Adrenal gland (tissue), 12 donors: ENCODE data around the gene PRRC2B. TPM values are rescaled to one million over a fixed set of nuclear protein-coding genes. Genes with fewer than 3 reads are reported as not detected.

Experiments
- DNase-seq, 7 donors: peaks; one replicate each; pipeline ENCODE4 v3.0.0-alpha.2; 2019 to 2020
- H3K27ac ChIP-seq, 5 donors: fragments of 200-600 bp; sonication (generic) in 4 of 5; 1 replicate in 3 of 5; 2 replicates in 2 of 5; pipeline versions ENCODE4 v1.5.1 to v1.8.0; 2016 to 2020; ENCODE audit warnings: mild to moderate bottlenecking in 1 of 5
- H3K27me3 ChIP-seq: fragments of 200-600 bp; 2 replicates; pipeline ENCODE4 v1.8.0; 2021
- H3K36me3 ChIP-seq, 2 donors: fragments of 200-600 bp; replicated peaks in 1 of 2; 1 replicate in 1 of 2; 2 replicates in 1 of 2; pipeline versions ENCODE4 v1.5.1 to v1.8.0; 2018 to 2022
- H3K4me1 ChIP-seq, 2 donors: fragments of 200-600 bp; replicated peaks in 1 of 2; 1 replicate in 1 of 2; 2 replicates in 1 of 2; pipeline versions ENCODE4 v1.5.1 to v1.8.0; 2018 to 2021
- H3K4me3 ChIP-seq, 4 donors: fragments of 200-600 bp; sonication (generic) in 3 of 4; one replicate each; pipeline ENCODE4 v1.5.1; 2016 to 2018
- H3K9me3 ChIP-seq, 3 donors: fragments of 200-600 bp; sonication (generic) in 1 of 3; replicated peaks in 1 of 3; 1 replicate in 2 of 3; 2 replicates in 1 of 3; pipeline versions ENCODE4 v1.5.1 to v1.8.0; 2016 to 2021
- POLR2A ChIP-seq, 2 donors: fragments of 450-650 bp; IDR thresholded peaks; one replicate each; pipeline ENCODE4 v1.6.1; 2017; ENCODE audit warnings: antibody characterized with exemption in 2 of 2, mild to moderate bottlenecking in 2 of 2, moderate library complexity in 1 of 2
- whole genome bisulfite sequencing, 4 donors: extraction: QIAGEN DNeasy Blood & Tissue Kit in 2 of 4; methylation state at CpG; one replicate each; pipeline versions ENCODE4 v1.1.5 to v1.1.7; 2013 to 2017; 5-methylcytosine and 5-hydroxymethylcytosine counted together
- intact Hi-C, 2 donors: fragments of 100-400 bp; cut with DNase I; formaldehyde crosslinking; loops; one replicate each; pipeline versions ENCODE4 v1.14.1 to v1.15.0; 2022 to 2023
- polyA plus RNA-seq, 3 donors: library from polyadenylated mRNA; stranded (reverse); fragments of 200-250 nt in 2 of 3; fragments of 350-450 nt in 1 of 3; fragmentation: Illumina TruSeq in 1 of 3; extraction: RNeasy Lipid Tissue Mini Kit (QIAGEN cat#74804) in 1 of 3; gene quantifications; one replicate each; pipeline ENCODE4 v1.2.3, GENCODE V29; 2013 to 2014
- total RNA-seq, 9 donors: library from RNA; depleted of rRNA in 4 of 9; stranded (reverse); fragments of >200 nt in 4 of 9; fragments of 120-200 nt in 1 of 9; fragmentation: NEBNext Ultra II Directional in 1 of 9; extraction: Animal tissue kit (Norgen Biotek cat#: 25700) in 1 of 9; gene quantifications; one replicate each; pipeline versions ENCODE4 v1.1.0 to v1.2.4, GENCODE V29; 2013 to 2023
- TF ChIP-seq, protein P1 (sequence below), 6 experiments: fragments of 450-650 bp in 4 of 6; fragments of 200-600 bp in 2 of 6; sonication (generic) in 1 of 6; IDR thresholded peaks; 1 replicate in 5 of 6; 2 replicates in 1 of 6; pipeline versions ENCODE4 v1.5.1 to v1.8.0; 2016 to 2021; ENCODE audit warnings: antibody characterized with exemption in 6 of 6, mild to moderate bottlenecking in 2 of 6, moderate library complexity in 1 of 6
- donor health status: healthy with polysubstance abuse.
- donor health status: Bipolar disorder and iron deficiency.
- donor health status: DM: yes; HTN: yes; CAD: no.
- donor health status: DM: no; HTN: no; CAD: no.
- donor health status: DM: no; HTN: no; CAD: no.
- donor health status: DM: yes; HTN: yes; CAD: no.

The PRRC2B gene
- total and polyA plus RNA-seq, 12 donors: 42.3 to 255 (median 145) TPM

- intact Hi-C loops: no loop called here
- TF ChIP-seq, protein P1, sequence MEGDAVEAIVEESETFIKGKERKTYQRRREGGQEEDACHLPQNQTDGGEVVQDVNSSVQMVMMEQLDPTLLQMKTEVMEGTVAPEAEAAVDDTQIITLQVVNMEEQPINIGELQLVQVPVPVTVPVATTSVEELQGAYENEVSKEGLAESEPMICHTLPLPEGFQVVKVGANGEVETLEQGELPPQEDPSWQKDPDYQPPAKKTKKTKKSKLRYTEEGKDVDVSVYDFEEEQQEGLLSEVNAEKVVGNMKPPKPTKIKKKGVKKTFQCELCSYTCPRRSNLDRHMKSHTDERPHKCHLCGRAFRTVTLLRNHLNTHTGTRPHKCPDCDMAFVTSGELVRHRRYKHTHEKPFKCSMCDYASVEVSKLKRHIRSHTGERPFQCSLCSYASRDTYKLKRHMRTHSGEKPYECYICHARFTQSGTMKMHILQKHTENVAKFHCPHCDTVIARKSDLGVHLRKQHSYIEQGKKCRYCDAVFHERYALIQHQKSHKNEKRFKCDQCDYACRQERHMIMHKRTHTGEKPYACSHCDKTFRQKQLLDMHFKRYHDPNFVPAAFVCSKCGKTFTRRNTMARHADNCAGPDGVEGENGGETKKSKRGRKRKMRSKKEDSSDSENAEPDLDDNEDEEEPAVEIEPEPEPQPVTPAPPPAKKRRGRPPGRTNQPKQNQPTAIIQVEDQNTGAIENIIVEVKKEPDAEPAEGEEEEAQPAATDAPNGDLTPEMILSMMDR (IDR thresholded peaks at IDR 0.05): no peak
- TF ChIP-seq POLR2A (IDR thresholded peaks at IDR 0.05): no peak
- H3K36me3 ChIP-seq: peaks cover 0 to 79% of the 10 kb centered on the region in 2 donors
- H3K27me3 ChIP-seq: no peaks in the 10 kb centered on the region
- H3K4me1 ChIP-seq: no peaks in the 10 kb centered on the region
- H3K27ac ChIP-seq: no peak overlapping the region
- WGBS, 4 donors: 77 to 92% (median 83%) methylated on average over 7 to 10 of the region's 10 CpGs
- no peak overlapping the region for H3K4me3 ChIP-seq
- no peaks in the 10 kb centered on the region for H3K9me3 ChIP-seq
- no peak for DNase-seq
Observed at GRCh38 chr9:131496844-131497405, 103.0 kb downstream of the PRRC2B start.

DNA sequence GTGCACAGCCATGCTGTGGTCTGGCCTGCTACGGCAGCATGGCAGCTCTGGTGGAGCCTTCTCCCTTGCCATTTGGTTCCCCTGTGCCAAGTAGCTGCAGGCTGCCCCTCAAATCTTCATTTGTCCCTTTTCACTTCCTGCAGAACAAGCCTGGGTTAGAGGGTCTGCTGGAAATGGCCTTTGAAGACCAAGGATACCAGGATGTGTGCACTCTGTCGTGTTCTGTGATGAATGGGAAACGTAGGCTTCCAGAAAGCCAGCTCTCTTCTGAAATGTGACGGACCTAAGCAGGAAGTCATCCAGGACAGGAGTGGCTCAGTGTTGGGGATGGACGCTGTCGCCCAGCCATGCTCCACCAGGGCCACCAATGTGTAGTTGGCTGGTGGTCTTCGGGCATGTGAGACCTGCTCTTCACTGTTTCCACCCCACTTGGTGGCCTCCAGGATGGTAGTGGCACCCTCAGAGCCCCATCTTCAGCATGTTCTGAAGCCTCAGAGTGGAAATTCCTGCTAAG is 105.4 kb downstream of the PRRC2B start:
- intact Hi-C loops: no loop called here
- whole genome bisulfite sequencing, 4 donors: 85 to 100% (median 87%) methylated on average over 1 to 7 of the region's 7 CpGs

GRCh38 chr9:131500377-131500776 is 106.5 kb downstream of the PRRC2B start:
- peaks cover 0 to 44% of the 10 kb centered on the region in 2 donors for H3K36me3 ChIP-seq
- WGBS, 4 donors: 76 to 81% (median 79%) methylated on average over 12 of the region's 12 CpGs

More for the DNA sequence above, 105.4 kb downstream of the PRRC2B start:
- H3K4me3 ChIP-seq: no peak overlapping the region
- peaks cover 9 to 10% of the 10 kb centered on the region in 2 donors for H3K4me1 ChIP-seq
- H3K27ac ChIP-seq: no peak overlapping the region
- TF ChIP-seq, protein P1 (IDR thresholded peaks at IDR 0.05): no peak
- no peak for TF ChIP-seq POLR2A (IDR thresholded peaks at IDR 0.05)
- DNase-seq: no peak
- H3K27me3 ChIP-seq: no peaks in the 10 kb centered on the region
- no peaks in the 10 kb centered on the region for H3K9me3 ChIP-seq
- peaks cover 0 to 55% of the 10 kb centered on the region in 2 donors for H3K36me3 ChIP-seq

DNA sequence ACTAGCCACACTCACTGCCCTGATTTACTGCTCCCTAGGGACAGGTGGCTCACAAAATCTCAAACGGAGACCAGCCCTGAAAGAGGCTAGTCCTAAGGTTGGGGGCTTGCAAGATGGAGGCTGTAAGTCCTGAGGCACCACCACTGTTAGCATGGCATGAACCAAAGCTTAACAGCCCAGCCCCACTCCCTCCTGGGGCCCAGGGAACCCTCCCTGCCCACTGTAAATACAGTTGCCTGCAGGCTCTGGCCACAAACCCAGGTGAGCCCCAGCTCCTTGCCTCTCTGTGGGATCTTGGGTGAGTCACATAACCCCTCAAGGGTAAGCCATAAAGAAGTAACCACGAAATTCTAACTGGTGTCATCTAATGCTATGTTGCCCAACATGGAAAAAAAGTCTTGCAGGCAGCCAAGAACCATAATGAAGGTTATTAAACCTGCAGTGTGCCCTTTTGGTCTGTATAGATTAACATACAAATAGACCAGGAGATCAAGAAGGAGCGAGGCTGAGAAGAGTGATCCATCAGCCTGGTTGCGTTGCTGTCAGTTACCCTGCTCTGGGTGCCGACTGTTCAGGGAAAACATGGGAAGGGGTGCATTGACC is 107.2 kb downstream of the PRRC2B start:
- Histone ChIP-seq H3K9me3 (no peaks in the 10 kb centered on the region), H3K27me3 (no peaks in the 10 kb centered on the region), H3K36me3 (peaks cover 0 to 37% of the 10 kb centered on the region in 2 donors), H3K4me1 (peaks cover 9 to 11% of the 10 kb centered on the region in 2 donors), H3K27ac (no peak overlapping the region), H3K4me3 (no peak overlapping the region)
- 50 to 59% (median 56%) methylated on average over 5 of the region's 5 CpGs for WGBS, 4 donors
- TF ChIP-seq, protein P1 (IDR thresholded peaks at IDR 0.05): no peak
- no peak for TF ChIP-seq POLR2A (IDR thresholded peaks at IDR 0.05)
- intact Hi-C loops: loop anchor here in 1 of 2 donors (10.0 kb wide), 1 partner anchor 244 kb away; the partner anchor contains the start of gene RAPGEF1
- DNase-seq: no peak

More at GRCh38 chr9:131500377-131500776, 106.5 kb downstream of the PRRC2B start:
- Histone ChIP-seq H3K9me3 (no peaks in the 10 kb centered on the region), H3K27ac (no peak overlapping the region), H3K4me1 (peaks cover 9 to 11% of the 10 kb centered on the region in 2 donors), H3K4me3 (no peak overlapping the region), H3K27me3 (no peaks in the 10 kb centered on the region)
- no peak for DNase-seq
- TF ChIP-seq, protein P1 (IDR thresholded peaks at IDR 0.05): no peak
- TF ChIP-seq POLR2A (IDR thresholded peaks at IDR 0.05): no peak
- intact Hi-C loops: loop anchor here in 1 of 2 donors (10.0 kb wide), 1 partner anchor 244 kb away; the partner anchor contains the start of gene RAPGEF1
